ENCODE measurements around the gene RHOF. TPM values are rescaled to one million over a fixed set of nuclear protein-coding genes. Genes with fewer than 3 reads are reported as not detected.

RHOF gene
- total RNA-seq, 6 experiments from 2014 or later, result 3.2 to 4.2 (median 3.6) TPM

DNA sequence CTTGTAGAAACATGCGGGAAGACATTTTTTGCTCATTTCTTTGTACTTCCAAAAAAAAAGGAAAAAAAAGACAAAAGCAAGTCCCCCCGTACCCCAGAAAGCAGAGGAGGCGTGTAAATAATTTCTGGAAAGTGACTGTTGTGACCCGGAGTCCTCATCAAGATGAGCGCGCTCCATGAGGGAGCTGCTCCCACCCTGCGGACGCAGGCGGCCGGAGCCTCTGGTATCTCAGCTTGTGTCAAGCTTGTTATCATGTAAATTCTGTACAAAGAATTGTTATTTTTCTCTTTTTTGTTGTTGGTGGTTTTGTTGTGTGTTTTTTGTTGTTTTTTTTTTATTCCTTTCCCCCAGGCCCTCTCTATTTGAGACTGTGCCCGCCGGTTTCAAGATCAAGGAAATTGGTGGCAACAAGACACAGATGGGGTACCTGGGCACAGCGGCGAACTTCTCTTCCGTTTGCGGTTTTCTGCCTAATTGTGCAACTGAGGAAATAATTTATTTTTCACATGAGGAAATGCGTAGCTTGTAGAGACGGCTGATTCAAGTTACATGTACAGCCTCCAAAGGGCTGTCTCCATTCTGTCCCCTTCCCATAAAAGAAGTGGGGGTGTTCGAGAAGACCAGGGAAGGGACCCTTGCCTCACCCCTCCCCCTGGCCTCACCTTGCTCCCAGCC lies 38.2 kb upstream of the RHOF start:
- no peak for DNase-seq
- Mint-ChIP-seq H3K27ac (no peak overlapping the region; the same call in none of the 2 replicates), H3K27me3 (ENCODE audit: insufficient read depth) (peaks cover 9% of the 10 kb centered on the region), H3K9me3 (no peaks in the 10 kb centered on the region), H3K4me3 (no peak overlapping the region), H3K4me1 (ENCODE audit: low read depth) (no peaks in the 10 kb centered on the region), H3K36me3 (ENCODE audit: low read depth) (peaks cover 31% of the 10 kb centered on the region)
- TF ChIP-seq, protein P1, sequence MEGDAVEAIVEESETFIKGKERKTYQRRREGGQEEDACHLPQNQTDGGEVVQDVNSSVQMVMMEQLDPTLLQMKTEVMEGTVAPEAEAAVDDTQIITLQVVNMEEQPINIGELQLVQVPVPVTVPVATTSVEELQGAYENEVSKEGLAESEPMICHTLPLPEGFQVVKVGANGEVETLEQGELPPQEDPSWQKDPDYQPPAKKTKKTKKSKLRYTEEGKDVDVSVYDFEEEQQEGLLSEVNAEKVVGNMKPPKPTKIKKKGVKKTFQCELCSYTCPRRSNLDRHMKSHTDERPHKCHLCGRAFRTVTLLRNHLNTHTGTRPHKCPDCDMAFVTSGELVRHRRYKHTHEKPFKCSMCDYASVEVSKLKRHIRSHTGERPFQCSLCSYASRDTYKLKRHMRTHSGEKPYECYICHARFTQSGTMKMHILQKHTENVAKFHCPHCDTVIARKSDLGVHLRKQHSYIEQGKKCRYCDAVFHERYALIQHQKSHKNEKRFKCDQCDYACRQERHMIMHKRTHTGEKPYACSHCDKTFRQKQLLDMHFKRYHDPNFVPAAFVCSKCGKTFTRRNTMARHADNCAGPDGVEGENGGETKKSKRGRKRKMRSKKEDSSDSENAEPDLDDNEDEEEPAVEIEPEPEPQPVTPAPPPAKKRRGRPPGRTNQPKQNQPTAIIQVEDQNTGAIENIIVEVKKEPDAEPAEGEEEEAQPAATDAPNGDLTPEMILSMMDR (IDR thresholded peaks at IDR 0.05), result no peak

DNA sequence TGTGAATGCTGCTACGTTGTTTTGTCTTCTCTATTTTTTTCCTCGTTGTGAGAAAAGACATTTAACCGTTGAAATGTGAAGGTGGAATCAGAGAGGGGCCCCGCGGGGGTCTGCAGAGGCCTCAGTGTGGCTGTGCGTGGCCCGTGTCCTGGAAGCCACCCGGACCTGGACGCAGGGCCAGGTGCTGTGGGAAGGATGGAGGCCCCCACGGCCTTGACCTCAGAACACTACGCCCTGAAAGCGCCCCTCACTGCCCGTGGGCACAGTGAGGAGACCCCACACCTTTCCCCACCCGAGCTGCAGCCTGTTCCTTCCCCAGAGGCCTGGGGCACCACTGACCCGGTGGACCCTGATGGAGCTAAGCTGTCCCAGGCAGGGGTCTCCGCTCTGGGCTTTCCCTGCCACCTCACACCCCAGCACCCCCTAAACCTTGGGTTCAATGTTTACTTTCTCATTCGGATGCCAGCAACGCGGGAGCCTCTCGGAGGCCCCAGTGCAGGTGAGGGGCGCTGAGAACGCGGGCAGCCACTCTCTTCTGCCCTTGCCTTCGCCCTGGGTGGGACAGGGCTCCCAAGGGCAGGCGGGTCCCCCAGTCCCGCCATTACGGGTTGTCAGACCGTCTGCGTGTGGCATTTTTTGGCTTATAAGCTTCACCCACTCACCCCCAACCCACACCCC lies 37.2 kb upstream of the RHOF start:
- TF ChIP-seq, protein P1 (IDR thresholded peaks at IDR 0.05), result no peak
- Mint-ChIP-seq H3K36me3 (ENCODE audit: low read depth) (peaks cover 38% of the 10 kb centered on the region), H3K27ac (peak overlapping the region; percentile 61; the same call in 1 of the 2 replicates), H3K4me3 (no peak overlapping the region), H3K4me1 (ENCODE audit: low read depth) (no peaks in the 10 kb centered on the region), H3K27me3 (ENCODE audit: insufficient read depth) (peaks cover 9% of the 10 kb centered on the region), H3K9me3 (no peaks in the 10 kb centered on the region)
- no peak for DNase-seq

DNA sequence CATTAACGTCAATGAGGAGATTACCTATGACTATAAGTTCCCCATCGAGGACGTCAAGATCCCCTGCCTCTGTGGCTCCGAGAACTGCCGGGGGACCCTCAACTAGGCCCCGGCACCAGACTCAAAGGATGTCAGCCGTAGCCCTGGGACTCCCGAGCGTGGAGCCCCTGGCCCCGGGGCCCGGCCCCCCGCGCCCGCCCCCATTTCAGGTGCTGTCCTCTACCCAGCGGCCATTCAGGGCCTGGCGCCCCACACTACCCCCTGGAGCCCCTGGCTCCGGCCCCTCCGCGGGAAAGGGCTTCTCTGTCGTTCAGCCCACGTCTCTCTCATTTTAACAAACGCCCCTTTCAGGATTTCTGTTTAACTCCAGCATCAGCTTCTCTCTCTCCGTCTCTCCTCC lies 36.6 kb upstream of the RHOF start:
- no peak for DNase-seq
- H3K9me3 Mint-ChIP-seq, result no peaks in the 10 kb centered on the region
- H3K27ac Mint-ChIP-seq, result peak overlapping the region; percentile 61; the same call in 1 of the 2 replicates
- no peak overlapping the region for H3K4me3 Mint-ChIP-seq
- H3K27me3 Mint-ChIP-seq (ENCODE audit: insufficient read depth), result peaks cover 9% of the 10 kb centered on the region
- no peaks in the 10 kb centered on the region for H3K4me1 Mint-ChIP-seq (ENCODE audit: low read depth)
- H3K36me3 Mint-ChIP-seq (ENCODE audit: low read depth), result peaks cover 38% of the 10 kb centered on the region
- TF ChIP-seq, protein P1 (IDR thresholded peaks at IDR 0.05), result no peak

DNA sequence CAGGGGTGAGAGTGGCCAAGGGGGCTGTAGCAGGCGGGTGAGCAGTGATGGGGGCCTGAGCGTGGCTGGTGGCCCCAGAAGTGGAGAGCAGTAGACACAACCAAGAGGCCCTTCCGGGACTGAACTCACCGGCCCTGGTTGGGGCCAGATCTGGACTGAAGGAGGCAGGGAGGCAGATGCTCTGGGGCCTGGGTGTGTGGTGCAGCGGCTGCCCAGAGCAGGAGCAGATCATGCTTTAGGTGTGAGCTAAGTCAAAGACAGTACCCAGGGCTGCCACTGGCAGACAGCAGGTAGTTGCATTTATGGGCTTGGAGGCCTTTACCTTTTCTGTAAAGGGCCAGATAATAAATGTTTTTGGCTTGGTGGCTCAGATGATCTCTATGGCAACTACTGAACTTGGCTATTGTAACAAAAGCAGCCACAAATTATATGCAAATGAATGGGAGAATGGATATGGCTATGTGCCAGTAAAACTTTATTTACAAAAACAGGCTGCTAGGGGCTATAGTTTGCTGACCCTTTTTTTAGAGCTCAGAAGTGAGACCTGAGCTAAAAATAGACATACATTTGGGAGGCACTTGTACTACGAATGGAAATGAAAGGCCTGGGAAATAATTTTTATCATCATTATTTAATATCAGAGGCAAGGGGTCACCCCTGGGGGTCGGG lies 35.9 kb upstream of the RHOF start:
- TF ChIP-seq, protein P1 (IDR thresholded peaks at IDR 0.05), result no peak
- no peak for DNase-seq
- Mint-ChIP-seq H3K4me3 (no peak overlapping the region), H3K27me3 (ENCODE audit: insufficient read depth) (peaks cover 9% of the 10 kb centered on the region), H3K9me3 (no peaks in the 10 kb centered on the region), H3K36me3 (ENCODE audit: low read depth) (peaks cover 38% of the 10 kb centered on the region), H3K27ac (no peak overlapping the region), H3K4me1 (ENCODE audit: low read depth) (no peaks in the 10 kb centered on the region)

DNA sequence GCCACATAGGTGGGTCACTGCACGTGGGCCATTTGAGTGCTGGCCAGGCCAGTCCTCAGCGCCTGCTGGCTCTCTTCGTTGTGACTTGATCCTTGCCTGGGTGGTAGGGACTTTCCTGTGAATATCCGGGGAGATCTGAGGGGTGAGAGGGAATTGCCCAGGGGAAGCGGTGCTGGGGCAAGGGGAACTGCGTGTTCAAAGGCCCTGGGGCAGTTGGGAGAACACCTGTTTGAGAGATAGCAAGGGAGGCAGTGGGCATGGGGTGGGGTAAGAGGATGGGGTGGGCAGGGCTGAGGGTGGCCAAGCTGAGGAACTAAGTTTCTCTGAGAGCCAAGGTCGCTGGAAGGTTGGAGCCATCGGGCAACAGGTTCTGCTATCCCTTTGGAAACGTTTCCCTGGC lies 35.3 kb upstream of the RHOF start:
- TF ChIP-seq, protein P1 (IDR thresholded peaks at IDR 0.05), result no peak
- H3K9me3 Mint-ChIP-seq, result no peaks in the 10 kb centered on the region
- DNase-seq, result no peak
- H3K27me3 Mint-ChIP-seq (ENCODE audit: insufficient read depth), result peaks cover 9% of the 10 kb centered on the region
- no peaks in the 10 kb centered on the region for H3K4me1 Mint-ChIP-seq (ENCODE audit: low read depth)
- peak overlapping the region; percentile 34 for H3K27ac Mint-ChIP-seq
- H3K36me3 Mint-ChIP-seq (ENCODE audit: low read depth), result peaks cover 38% of the 10 kb centered on the region
- no peak overlapping the region for H3K4me3 Mint-ChIP-seq
